Neuron (in vitro differentiated cells): Measurements from ENCODE around the gene MTHFD1L.
A peak's percentile ranks its signal among the peaks of the same experiment; 100 is the strongest.

Experiments used
- H2AFZ ChIP-seq: one replicate; pipeline ENCODE4 v1.6.1; 2013; ENCODE audit warnings: low read depth, mild to moderate bottlenecking, inconsistent platforms, low read length, moderate library complexity
- H3K27me3 ChIP-seq: one replicate; pipeline ENCODE4 v1.6.1; 2013; ENCODE audit warnings: low read length; ENCODE audit not compliant: insufficient read depth
- H3K36me3 ChIP-seq: one replicate; pipeline ENCODE4 v1.6.1; 2013; ENCODE audit warnings: low read length; ENCODE audit not compliant: insufficient read depth
- H3K4me1 ChIP-seq: one replicate; pipeline ENCODE4 v1.6.1; 2013; ENCODE audit warnings: low read length; ENCODE audit not compliant: insufficient read depth
- H3K4me3 ChIP-seq: 2 replicates; pipeline ENCODE4 v1.5.1; 2013; ENCODE audit warnings: mild to moderate bottlenecking, low read length, moderate library complexity
- H3K9me3 ChIP-seq: one replicate; pipeline ENCODE4 v1.6.1; 2013; ENCODE audit warnings: low read length

The MTHFD1L gene

GRCh38 chr6:150934380-150934779, 68.9 kb downstream of the MTHFD1L start:
- Histone ChIP-seq H2AFZ (no peak overlapping the region), H3K36me3 (peaks cover 32% of the 10 kb centered on the region)

GRCh38 chr6:150936021-150936555, 70.6 kb downstream of the MTHFD1L start:
- H3K36me3 ChIP-seq = peaks cover 29% of the 10 kb centered on the region
- H3K9me3 ChIP-seq = peaks cover 4% of the 10 kb centered on the region
- H3K4me1 ChIP-seq = no peaks in the 10 kb centered on the region
- no peak overlapping the region for H2AFZ ChIP-seq
- H3K4me3 ChIP-seq = no peak overlapping the region
- H3K27me3 ChIP-seq = no peaks in the 10 kb centered on the region

More at GRCh38 chr6:150934380-150934779, 68.9 kb downstream of the MTHFD1L start:
- no peak overlapping the region for H3K4me3 ChIP-seq
- H3K4me1 ChIP-seq = no peaks in the 10 kb centered on the region
- H3K9me3 ChIP-seq = peaks cover 4% of the 10 kb centered on the region
- H3K27me3 ChIP-seq = no peaks in the 10 kb centered on the region

GRCh38 chr6:150937132-150937906, 71.8 kb downstream of the MTHFD1L start:
- no peaks in the 10 kb centered on the region for H3K4me1 ChIP-seq
- H3K4me3 ChIP-seq = no peak overlapping the region
- peaks cover 29% of the 10 kb centered on the region for H3K36me3 ChIP-seq
- peaks cover 4% of the 10 kb centered on the region for H3K9me3 ChIP-seq
- H3K27me3 ChIP-seq = no peaks in the 10 kb centered on the region
- no peak overlapping the region for H2AFZ ChIP-seq

GRCh38 chr6:150939399-150939798, 73.9 kb downstream of the MTHFD1L start:
- H3K36me3 ChIP-seq = peaks cover 17% of the 10 kb centered on the region
- H3K9me3 ChIP-seq = peaks cover 4% of the 10 kb centered on the region
- no peaks in the 10 kb centered on the region for H3K27me3 ChIP-seq
- H3K4me1 ChIP-seq = no peaks in the 10 kb centered on the region
- no peak overlapping the region for H3K4me3 ChIP-seq
- no peak overlapping the region for H2AFZ ChIP-seq

GRCh38 chr6:150940941-150941340, 75.4 kb downstream of the MTHFD1L start:
- Histone ChIP-seq H3K36me3 (peaks cover 27% of the 10 kb centered on the region), H3K4me3 (no peak overlapping the region), H3K4me1 (no peaks in the 10 kb centered on the region), H3K27me3 (no peaks in the 10 kb centered on the region), H2AFZ (no peak overlapping the region), H3K9me3 (peaks cover 4% of the 10 kb centered on the region)

- Histone ChIP-seq H3K36me3 (peaks cover 31% of the 10 kb centered on the region), H3K4me1 (peaks cover 10% of the 10 kb centered on the region), H3K27me3 (no peaks in the 10 kb centered on the region), H3K4me3 (no peak overlapping the region), H3K9me3 (peaks cover 2% of the 10 kb centered on the region), H2AFZ (no peak overlapping the region)
Observed at GRCh38 chr6:150949526-150949925, 84.0 kb downstream of the MTHFD1L start.

- peak overlapping the region; percentile 39 for H2AFZ ChIP-seq
- H3K36me3 ChIP-seq = peaks cover 21% of the 10 kb centered on the region
- peaks cover 10% of the 10 kb centered on the region for H3K4me1 ChIP-seq
- H3K27me3 ChIP-seq = no peaks in the 10 kb centered on the region
- H3K4me3 ChIP-seq = no peak overlapping the region
- H3K9me3 ChIP-seq = peaks cover 2% of the 10 kb centered on the region
Observed at GRCh38 chr6:150953851-150954250, 88.3 kb downstream of the MTHFD1L start.

GRCh38 chr6:150959166-150959565, 93.7 kb downstream of the MTHFD1L start:
- no peaks in the 10 kb centered on the region for H3K27me3 ChIP-seq
- H3K4me3 ChIP-seq = no peak overlapping the region
- no peak overlapping the region for H2AFZ ChIP-seq
- peaks cover 1% of the 10 kb centered on the region for H3K4me1 ChIP-seq
- H3K36me3 ChIP-seq = peaks cover 8% of the 10 kb centered on the region
- H3K9me3 ChIP-seq = no peaks in the 10 kb centered on the region

- Histone ChIP-seq H3K4me3 (no peak overlapping the region), H3K4me1 (no peaks in the 10 kb centered on the region), H3K9me3 (no peaks in the 10 kb centered on the region), H2AFZ (no peak overlapping the region), H3K36me3 (peaks cover 18% of the 10 kb centered on the region), H3K27me3 (no peaks in the 10 kb centered on the region)
Observed at GRCh38 chr6:150962436-150962835, 96.9 kb downstream of the MTHFD1L start.

- Histone ChIP-seq H2AFZ (no peak overlapping the region), H3K36me3 (peaks cover 19% of the 10 kb centered on the region), H3K4me1 (no peaks in the 10 kb centered on the region), H3K27me3 (no peaks in the 10 kb centered on the region), H3K9me3 (no peaks in the 10 kb centered on the region), H3K4me3 (no peak overlapping the region)
Observed at GRCh38 chr6:150964765-150965164, 99.3 kb downstream of the MTHFD1L start.

- Histone ChIP-seq H3K4me1 (no peaks in the 10 kb centered on the region), H3K36me3 (peaks cover 15% of the 10 kb centered on the region), H2AFZ (no peak overlapping the region), H3K9me3 (no peaks in the 10 kb centered on the region), H3K4me3 (no peak overlapping the region), H3K27me3 (no peaks in the 10 kb centered on the region)
Observed at GRCh38 chr6:150966786-150967185, 101.3 kb downstream of the MTHFD1L start.

GRCh38 chr6:150967381-150967780, 101.9 kb downstream of the MTHFD1L start:
- Histone ChIP-seq H3K36me3 (peaks cover 19% of the 10 kb centered on the region), H3K4me1 (no peaks in the 10 kb centered on the region)

GRCh38 chr6:150967910-150968309, 102.4 kb downstream of the MTHFD1L start:
- H3K27me3 ChIP-seq = no peaks in the 10 kb centered on the region
- H2AFZ ChIP-seq = no peak overlapping the region
- H3K9me3 ChIP-seq = no peaks in the 10 kb centered on the region
- H3K4me1 ChIP-seq = no peaks in the 10 kb centered on the region
- H3K4me3 ChIP-seq = no peak overlapping the region
- peaks cover 20% of the 10 kb centered on the region for H3K36me3 ChIP-seq

More at GRCh38 chr6:150967381-150967780, 101.9 kb downstream of the MTHFD1L start:
- Histone ChIP-seq H2AFZ (no peak overlapping the region), H3K4me3 (no peak overlapping the region), H3K9me3 (no peaks in the 10 kb centered on the region), H3K27me3 (no peaks in the 10 kb centered on the region)
